ENCODE data around the gene CABLES1.

Gene CABLES1

GRCh38 chr18:23171581-23172156 lies 36.4 kb downstream of the CABLES1 start:
- DNase-seq = no peak

- DNase-seq = no peak
Observed at GRCh38 chr18:23172591-23173380, 37.5 kb downstream of the CABLES1 start.

- no peak for DNase-seq
Observed at GRCh38 chr18:23173912-23174311, 38.6 kb downstream of the CABLES1 start.

GRCh38 chr18:23176701-23177432 lies 41.6 kb downstream of the CABLES1 start:
- no peak for DNase-seq

- no peak for DNase-seq
Observed at GRCh38 chr18:23177433-23178072, 42.3 kb downstream of the CABLES1 start.

- DNase-seq = no peak
Observed at GRCh38 chr18:23178201-23178600, 42.9 kb downstream of the CABLES1 start.

- no peak for DNase-seq
Observed at GRCh38 chr18:23178661-23179081, 43.4 kb downstream of the CABLES1 start.

- no peak for DNase-seq
Observed at GRCh38 chr18:23179416-23179815, 44.1 kb downstream of the CABLES1 start.

- DNase-seq = no peak
Observed at GRCh38 chr18:23181547-23181946, 46.3 kb downstream of the CABLES1 start.

- DNase-seq = no peak
Observed at GRCh38 chr18:23182606-23183005, 47.3 kb downstream of the CABLES1 start.

- no peak for DNase-seq
Observed at GRCh38 chr18:23183411-23184150, 48.3 kb downstream of the CABLES1 start.

- no peak for DNase-seq
Observed at GRCh38 chr18:23186781-23187180, 51.5 kb downstream of the CABLES1 start.

- no peak for DNase-seq
Observed at GRCh38 chr18:23188068-23188760, 52.9 kb downstream of the CABLES1 start.

GRCh38 chr18:23189099-23189498 lies 53.8 kb downstream of the CABLES1 start:
- no peak for DNase-seq

- no peak for DNase-seq
Observed at GRCh38 chr18:23189768-23190661, 54.7 kb downstream of the CABLES1 start.

GRCh38 chr18:23191232-23191631 lies 55.9 kb downstream of the CABLES1 start:
- DNase-seq = no peak

- DNase-seq = no peak
Observed at GRCh38 chr18:23193742-23194141, 58.5 kb downstream of the CABLES1 start.

- no peak for DNase-seq
Observed at GRCh38 chr18:23194155-23194996, 59.1 kb downstream of the CABLES1 start.

- no peak for DNase-seq
Observed at GRCh38 chr18:23194997-23195957, 60.0 kb downstream of the CABLES1 start.
